ENCODE data around the gene IRF6.

DNA sequence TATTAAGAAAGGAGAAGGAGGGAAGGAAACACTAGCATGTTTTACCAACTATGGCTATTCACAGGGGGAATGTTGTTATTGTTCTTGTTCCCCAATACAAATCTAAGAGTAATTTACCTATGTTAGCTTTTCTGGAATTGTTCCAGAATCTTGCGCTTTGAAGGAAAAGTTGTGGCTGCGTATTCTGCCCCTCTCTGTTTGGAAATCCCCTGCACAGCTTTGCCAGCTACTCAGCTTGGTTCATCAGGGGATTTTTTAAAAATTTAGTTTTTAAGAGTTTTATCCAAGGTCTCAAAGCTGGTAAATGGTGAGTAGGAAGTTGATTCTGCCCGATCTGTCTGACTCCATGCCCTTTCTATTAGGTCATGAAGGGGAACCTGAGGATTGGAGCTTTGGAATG lies 9.5 kb upstream of the IRF6 start:
- TF ChIP-seq, protein P1, sequence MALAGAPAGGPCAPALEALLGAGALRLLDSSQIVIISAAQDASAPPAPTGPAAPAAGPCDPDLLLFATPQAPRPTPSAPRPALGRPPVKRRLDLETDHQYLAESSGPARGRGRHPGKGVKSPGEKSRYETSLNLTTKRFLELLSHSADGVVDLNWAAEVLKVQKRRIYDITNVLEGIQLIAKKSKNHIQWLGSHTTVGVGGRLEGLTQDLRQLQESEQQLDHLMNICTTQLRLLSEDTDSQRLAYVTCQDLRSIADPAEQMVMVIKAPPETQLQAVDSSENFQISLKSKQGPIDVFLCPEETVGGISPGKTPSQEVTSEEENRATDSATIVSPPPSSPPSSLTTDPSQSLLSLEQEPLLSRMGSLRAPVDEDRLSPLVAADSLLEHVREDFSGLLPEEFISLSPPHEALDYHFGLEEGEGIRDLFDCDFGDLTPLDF (CRISPR knock-in tag; IDR thresholded peaks at IDR 0.05): no peak
- TF ChIP-seq MXD4 (CRISPR knock-in tag; IDR thresholded peaks at IDR 0.05; ENCODE audit: borderline replicate concordance) (no peak), USF1 (CRISPR knock-in tag; IDR thresholded peaks at IDR 0.05) (no peak), CTCF (IDR thresholded peaks at IDR 0.05) (no peak), KAT7 (CRISPR knock-in tag; IDR thresholded peaks at IDR 0.05; ENCODE audit: borderline replicate concordance) (no peak)
- TF ChIP-seq, protein P2, sequence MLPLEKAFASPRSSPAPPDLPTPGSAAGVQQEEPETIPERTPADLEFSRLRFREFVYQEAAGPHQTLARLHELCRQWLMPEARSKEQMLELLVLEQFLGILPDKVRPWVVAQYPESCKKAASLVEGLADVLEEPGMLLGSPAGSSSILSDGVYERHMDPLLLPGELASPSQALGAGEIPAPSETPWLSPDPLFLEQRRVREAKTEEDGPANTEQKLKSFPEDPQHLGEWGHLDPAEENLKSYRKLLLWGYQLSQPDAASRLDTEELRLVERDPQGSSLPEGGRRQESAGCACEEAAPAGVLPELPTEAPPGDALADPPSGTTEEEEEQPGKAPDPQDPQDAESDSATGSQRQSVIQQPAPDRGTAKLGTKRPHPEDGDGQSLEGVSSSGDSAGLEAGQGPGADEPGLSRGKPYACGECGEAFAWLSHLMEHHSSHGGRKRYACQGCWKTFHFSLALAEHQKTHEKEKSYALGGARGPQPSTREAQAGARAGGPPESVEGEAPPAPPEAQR (CRISPR knock-in tag; IDR thresholded peaks at IDR 0.05): no peak
- TF ChIP-seq, protein P3, sequence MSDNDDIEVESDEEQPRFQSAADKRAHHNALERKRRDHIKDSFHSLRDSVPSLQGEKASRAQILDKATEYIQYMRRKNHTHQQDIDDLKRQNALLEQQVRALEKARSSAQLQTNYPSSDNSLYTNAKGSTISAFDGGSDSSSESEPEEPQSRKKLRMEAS (CRISPR knock-in tag; IDR thresholded peaks at IDR 0.05): no peak
